GM23248 (cell line): ENCODE results near the gene PAPPA2.

Experiments
- EZH2 ChIP-seq: fragments of 200-600 bp; sonication (generic); IDR thresholded peaks from 2 replicates; pipeline ENCODE4 v1.6.1; 2018; ENCODE audit warnings: antibody characterized with exemption, mild to moderate bottlenecking; ENCODE audit not compliant: insufficient read depth, poor library complexity, severe bottlenecking
- EZH2phosphoT487 ChIP-seq: fragments of 200-600 bp; sonication (generic); IDR thresholded peaks from 2 replicates; pipeline ENCODE4 v1.6.1; 2018; ENCODE audit warnings: antibody characterized with exemption, moderate library complexity, mild to moderate bottlenecking, low read depth; ENCODE audit not compliant: insufficient read depth

DNA sequence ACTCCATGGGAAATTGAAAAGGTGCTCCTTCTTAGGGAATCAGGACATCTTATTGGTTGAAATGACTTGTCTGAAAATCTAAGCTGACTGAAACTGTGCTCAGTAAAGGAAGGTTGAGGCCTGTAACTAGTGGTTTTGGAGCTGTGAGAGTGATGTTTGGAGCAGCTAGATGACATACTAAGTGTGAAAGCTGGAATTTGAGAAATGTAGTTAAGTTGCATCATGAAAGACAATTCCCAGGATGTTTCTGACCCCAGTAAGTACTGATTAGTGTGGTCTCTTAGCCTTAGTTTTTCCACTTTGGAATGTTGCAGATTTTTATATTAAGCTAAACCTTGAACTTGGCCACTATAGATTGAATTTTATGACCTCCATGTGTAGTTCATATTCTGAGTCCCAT, 154.9 kb downstream of the PAPPA2 start:
- TF ChIP-seq EZH2 (no peak), EZH2phosphoT487 (no peak)
